Activated CD4-positive, CD25-positive, alpha-beta regulatory T cell treated with anti-CD3 and anti-CD28 coated beads, Interleukin-2, amount 50 U/mL, for 24 hours (primary cell): Measurements from ENCODE around the gene UBE2L6.

Experiments used
- ATAC-seq, 2 donors: fragments of 150-1000 bp; cut with Tn5 transposase; one replicate each; pipeline ENCODE4 v1.10.0; 2021; ENCODE audit warnings: mild to moderate bottlenecking in 1 of 2, moderate library complexity in 1 of 2

Gene UBE2L6

DNA sequence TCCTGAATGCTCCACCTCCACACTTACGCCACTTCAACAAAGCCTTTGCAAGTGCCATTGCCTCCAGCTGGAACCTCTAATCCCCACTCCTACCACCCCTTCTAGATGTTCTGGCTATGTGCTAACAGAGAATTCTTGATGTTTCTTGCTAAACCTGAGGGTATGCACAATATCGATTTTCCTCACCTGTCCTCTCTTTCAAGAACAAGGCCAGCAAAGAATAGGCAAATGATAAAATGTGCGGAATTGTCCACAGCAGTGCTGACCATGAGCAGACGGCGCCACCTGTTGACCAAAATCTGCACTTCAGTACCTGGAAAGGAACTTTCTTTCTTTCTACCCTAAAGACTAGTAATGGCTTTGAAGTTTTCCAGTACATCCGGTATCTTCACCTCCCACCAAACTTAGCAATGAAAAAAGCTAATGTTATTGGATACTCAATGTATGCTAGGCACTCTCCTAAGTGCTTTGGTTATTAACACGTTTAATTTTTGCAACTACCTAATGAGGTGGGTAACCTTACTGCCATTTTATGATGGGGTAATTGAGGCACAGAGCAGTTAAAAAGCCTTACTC, 40.3 kb downstream of the UBE2L6 start:
- no peak for ATAC-seq

DNA sequence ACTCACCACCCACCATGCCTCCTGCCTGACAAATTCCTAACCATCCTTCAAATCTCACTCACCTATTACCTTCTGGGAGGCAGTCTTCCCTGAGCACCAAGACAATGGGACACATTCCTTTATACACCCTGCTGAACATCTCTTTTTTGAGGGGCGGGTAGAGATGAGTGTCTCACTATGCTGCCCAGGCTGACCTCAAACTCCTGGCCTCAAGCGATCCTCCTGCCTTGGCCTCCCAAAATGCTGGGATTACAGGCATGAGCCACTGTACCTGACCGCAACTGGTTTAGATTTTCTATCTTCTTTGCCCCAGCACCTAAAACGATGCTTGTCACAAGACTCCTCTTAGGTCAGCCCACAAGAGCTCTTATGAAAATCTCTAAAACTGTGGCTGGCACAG, 44.1 kb downstream of the UBE2L6 start:
- no peak for ATAC-seq

DNA sequence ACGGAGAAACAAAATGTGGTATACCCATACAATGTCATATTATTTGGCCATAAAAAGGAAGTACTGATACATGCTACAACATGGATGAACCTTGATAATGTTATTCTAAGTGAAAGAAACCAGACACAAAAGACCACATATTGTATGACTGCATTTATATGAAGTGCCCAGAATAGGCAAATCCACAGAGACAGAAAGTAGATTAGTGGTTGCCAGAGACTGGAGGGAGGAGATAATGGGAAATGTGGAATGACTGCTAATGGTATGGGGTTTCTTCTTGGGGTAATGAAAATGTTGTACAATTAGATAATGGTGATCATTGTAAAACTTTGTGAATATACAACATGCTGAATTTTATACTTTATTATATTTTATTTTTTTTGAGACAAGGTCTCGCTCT, 46.4 kb downstream of the UBE2L6 start:
- no peak for ATAC-seq

DNA sequence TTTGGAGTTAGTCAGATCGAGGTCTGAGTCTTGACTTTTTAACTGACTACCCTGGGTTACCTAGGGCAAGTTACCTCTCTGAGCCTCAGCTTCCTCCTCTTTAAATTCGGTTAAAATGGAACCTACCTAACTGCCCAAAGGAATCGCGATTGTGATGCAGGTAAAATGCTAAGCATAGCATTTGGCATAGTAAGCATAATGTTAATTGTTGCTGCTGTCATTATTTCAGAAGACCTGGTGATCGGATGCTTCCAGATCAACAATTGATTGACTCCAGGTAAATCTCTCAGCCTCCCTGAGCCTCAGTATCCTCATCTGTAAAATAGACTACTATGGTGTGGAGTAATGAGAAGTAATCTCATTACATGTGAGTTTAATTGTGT, 51.4 kb downstream of the UBE2L6 start:
- ATAC-seq, result no peak

DNA sequence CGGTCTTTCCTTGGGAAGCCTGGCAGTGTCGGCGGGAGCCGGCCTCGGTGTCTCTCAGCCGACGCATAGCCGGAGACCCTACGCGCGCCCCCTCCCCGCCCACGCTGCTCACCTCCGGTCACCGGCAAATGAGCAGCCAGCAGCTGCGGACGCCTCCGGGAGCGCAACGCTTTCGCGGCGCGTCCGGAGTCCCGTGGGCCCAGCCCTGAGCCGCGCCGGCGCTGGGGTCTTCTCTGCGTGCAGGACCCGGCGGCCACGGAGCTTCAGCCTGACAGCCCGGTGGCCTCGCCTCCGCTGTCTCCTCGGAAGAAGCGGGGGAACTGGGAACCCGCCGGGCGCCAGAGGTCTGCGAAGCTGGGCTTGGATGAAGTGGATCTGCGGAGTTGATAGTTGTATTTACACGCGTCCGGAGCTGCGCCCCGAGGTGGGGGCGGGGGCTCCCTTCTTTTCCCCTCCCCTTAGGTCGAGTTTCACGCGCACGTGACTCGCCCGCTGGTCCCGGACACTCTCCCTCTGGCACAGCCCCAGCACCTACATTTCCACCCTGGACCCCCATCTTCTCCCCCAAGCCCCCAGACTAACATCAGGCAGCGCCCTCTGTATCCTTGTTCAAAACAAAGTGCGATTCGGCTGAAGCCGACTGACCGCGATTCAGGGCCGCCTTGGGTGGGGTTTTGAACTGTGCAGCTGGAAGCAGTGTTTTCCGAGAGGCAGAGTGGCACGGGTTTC, 52.0 kb downstream of the UBE2L6 start, which contains the start of gene SLC43A1:
Gene SLC43A1 (minus strand): TSS at position 371 of the 729 bp plus-strand sequence. CDS start 1,591 bp downstream, outside the sequence.
- ATAC-seq, result peak; percentile 34 to 41

DNA sequence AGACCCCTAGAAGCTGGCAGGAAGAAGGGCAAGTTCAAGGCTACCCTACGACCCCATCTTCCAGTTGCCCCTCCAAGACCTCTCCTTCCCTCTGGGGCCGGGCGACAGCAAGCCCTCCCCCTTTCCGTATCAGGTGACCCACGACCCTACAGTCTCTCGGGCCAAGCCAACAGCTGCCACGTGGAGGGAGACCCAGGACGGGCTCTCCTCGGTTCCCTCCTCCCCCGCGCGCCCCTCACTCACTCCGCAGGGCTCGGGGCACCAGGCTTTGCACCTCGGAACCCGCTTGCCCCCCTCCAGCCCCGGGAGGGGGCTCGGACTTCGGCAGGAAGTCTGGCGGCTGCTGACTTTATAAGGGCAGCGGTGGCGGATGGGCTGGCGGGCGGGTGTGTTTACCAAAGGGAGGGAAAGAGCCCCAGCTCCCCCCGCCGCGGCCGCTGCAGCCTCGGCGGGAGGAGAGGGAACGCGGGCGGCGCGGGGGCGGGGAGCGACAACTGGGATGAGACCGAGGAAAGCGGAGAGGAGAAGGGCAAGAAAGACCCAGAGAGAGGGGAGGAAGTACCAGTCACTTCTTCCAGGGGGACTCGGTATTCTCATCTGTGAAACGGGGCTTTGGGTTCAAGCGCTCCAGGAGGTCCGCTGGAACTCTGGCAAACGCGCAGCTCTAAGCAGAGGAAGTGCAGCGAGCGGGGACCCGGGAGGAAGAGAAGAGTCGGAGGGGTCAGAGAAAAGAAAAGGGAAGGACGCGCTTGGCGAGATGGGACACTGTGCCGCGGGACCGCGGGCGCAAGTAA, 52.7 kb downstream of the UBE2L6 start:
- ATAC-seq, result peak; percentile 44 to 51

DNA sequence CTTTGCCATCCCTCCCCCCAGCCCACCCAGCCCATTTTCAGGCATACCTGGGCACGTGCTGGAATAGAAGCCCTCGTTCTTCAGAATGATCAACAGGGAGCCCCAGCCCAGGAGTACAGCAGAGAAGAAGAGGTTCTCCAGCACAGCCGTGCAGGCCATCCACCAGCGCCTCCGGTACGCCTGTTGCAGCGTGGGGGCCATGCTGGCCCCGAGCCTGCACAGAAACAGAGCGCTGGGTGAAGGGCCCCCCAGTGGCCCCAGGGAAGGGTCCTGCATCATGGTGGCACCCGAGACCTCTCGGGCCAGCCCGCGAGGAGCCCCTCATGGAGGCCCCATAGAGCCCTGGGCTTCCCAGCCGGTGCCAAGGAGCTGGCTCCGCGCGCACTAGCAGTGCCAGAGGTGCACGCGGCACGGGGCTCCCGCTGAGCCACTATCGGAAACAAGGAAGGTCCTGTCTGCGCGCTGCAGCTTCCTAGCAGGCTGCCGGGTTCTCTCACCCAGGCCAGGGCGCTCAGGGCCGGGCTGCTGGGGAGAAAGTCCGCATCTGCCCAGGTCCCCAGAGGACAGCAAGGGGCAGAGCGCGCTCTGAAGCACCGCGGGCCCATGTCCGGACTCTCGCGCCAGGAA, 53.4 kb downstream of the UBE2L6 start:
- peak; percentile 32 to 39 for ATAC-seq

DNA sequence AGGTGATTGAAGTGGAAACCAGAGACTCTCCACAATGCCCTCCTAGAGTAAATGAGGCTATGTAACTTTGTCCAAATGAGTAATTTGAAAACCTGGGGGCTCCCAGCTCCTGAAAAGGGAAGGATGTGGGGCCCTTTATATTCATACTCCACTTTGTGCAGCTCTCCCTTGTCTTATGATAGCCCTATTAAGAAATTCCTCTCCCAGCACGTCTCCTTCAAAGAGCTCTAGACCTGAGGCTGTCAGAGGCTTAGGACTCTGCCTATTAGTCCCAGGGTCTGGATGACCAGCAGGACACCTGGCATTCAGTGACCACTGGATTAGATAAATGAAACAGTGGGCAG, 54.0 kb downstream of the UBE2L6 start:
- no peak for ATAC-seq

DNA sequence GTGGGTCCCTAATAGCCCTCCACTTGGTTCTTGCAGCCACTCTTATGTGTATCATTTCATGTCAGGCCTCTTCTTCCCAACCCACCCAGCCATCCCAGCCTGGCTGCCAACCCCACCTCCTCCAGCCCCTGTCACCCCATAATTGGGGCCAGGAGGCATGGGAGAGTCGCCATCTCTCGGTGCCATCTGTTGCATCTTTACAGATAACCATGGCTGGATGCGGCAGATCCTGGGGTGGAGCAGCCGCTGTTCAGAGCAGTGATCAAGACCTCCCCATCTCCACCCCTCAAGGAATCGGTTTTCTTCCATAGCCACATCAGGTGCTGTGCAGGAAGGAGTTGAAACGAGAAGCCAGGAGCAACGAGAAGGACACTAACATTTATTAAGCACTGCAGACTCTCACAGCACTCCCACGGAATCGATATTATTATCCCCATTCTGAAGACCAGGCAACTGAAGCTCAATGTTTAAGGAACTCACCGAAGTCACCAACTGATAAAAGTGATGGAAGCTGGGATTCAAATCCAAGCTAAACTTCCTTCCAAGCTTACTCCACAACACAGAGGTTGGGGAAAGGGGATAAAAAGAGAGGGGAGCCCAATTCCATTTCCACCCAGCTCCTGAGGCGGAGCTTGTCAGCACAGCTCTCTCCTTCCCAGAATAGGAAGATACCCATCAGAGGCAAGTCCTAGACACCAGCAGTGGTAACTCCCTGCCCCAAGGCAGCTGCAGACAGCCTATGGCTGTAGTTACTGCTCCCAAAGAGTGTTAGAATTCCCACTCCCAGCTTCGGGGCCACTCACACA, 54.6 kb downstream of the UBE2L6 start:
- ATAC-seq, result no peak

DNA sequence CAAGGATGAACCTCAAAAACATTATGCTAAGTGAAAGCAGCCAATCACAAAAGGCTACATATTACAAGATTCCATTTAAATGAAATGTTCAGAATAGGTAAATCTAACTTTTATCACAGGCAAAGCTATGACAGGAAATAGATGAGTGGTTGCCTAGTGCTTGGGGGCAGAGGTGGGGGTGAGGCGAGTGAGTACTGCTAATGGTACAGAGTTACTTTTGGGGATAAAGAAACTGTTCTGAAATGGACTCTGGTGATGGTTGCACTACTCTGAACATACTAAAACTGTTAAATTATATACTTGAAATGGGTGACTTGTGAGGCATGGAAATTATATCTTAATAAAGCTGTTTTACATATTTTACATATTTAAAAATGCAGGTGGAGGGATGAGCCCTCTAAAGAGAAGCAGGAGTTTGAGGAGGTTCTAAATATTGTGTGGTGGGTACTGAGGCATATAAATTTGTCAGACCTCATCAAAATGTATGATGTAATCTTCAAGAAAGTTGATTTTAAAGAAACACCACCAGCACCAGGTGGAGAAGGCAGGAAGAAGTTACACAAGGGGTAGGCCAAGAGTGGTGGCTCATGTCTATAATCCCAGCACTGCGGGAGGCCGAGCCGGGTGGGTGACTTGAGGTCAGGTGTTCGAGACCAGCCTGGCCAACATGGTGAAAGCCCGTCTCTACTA, 55.6 kb downstream of the UBE2L6 start:
- ATAC-seq, result no peak

DNA sequence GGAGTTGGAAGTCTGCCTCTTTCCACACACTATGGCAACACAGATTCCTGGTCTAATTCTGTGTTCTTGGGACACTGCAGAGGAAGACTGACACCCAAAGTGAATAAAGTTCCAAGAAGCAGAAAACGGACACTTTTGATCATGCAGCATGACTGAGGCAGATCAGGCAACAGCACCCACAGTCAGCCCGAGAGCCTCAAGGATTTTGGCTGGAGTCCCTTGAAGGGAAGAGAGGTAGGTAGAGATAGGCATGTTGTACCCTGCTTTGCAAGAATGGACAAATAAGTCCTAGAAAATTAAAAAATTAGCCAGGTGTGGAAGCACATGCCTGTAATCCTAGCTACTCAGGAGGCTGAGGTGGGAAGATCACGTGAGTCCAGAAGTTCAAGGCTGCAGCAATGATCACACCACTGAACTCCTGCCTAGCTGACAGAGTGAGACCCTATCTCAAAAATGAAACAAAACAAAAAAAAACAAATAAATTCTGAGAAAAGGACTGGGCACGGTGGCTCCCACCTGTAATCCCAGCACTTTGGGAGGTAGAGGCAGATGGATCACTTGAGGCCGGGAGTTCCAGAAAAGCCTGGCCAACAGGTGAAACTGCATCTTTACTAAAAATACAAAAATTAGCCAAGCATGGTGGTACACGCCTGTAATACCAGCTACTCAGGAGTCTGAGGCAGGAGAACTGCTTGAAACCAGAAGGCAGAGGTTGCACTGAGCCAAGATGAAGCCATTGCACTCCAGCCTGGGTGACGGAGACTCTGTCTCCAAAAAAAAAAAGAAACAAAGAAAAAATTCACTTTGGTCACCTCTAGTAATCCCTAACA, 58.9 kb downstream of the UBE2L6 start:
- ATAC-seq, result no peak

DNA sequence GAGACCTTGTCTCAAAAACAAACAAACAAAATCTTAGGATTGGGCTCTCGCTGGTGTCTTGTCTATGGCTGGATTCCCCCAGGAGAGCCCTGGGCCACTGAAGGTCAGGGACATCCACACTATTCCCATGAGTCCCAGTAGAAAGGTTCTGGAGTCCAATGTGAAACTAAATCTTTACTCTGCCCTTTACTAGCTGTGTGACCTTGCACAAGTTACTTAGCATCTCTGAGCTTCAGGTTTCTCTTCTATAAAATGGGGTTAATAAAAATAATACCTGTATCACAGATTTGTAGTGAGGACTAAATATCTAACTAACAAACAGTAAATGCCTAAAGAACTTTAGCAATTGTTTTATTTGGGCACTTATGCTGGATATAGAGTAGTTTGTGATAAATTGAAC, 61.0 kb downstream of the UBE2L6 start:
- ATAC-seq, result no peak

DNA sequence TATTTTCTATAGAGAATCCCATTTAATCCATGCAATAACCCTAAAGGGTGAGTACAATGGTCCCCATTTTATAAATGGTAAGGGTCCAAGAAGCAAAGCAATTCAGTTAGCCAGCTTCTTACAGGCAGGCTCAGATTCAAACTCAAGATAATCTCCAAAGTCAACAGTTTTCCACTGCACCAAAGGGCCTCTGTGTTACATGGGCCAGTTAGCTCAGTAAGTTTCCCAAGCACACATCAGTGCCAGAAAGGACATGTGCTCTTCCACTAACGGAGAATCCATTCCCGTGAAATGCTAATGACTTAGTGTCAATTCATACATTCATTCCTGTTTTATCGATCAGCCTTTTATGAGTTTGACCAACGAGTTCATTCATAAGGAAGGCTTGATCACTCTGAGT, 63.0 kb downstream of the UBE2L6 start:
- ATAC-seq, result no peak

DNA sequence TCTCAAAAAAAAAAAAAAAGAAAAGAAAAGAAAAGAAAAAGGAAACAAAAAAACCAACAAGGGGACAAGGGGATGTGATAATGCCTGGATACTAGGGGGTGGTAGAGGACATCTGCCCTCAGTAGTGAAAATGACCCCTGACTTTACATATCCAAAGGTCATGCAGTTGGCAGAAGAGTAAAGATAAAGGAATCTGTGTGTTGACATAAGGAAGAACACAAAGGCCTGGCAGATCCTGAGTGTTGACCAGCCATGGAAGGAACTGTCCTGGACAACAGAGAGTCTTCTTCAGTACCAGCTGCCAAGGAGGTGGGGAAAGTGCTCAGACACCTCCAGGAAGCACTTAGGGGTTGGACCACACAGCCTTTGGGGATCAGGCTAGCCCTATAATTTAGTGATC, 64.6 kb downstream of the UBE2L6 start:
- no peak for ATAC-seq

DNA sequence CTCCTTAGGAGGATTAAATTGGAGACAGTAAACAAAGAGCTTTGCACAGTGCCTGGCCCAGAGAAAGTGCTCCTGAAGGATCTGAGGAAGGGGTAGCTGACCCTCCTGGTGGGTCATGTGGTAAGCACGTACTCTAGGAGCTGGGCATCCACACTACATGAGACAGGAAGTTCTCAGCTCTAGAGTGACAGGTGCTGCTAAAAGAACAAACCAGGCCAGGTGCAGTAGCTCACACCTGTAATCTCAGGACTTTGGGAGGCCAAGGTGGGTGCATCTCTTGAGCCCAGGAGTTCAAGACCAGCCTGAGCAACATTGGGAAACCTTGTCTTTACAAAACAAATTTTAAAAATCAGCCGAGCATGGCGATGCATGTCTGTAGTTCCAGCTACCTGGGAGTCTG, 65.1 kb downstream of the UBE2L6 start:
- ATAC-seq, result no peak

DNA sequence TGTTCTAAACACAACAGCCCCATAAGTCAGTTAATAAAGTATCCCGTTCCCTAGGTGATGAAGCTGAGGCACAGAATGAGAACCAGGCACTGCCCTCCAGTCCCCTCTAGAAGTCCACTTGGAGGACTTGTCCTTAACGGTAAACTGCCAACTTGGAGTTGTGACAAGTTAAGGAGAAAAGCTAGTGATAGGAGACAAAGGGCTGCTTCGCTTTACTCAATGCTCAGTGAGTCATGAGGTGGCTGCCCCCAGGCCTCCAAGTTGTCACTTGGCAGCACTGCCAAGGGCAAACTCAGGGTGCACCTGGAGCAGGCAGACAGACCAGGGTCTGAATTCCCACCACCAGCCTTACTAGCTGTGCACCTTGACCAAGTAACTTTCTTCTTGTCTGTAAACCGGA, 65.5 kb downstream of the UBE2L6 start:
- no peak for ATAC-seq
